Measurements from ENCODE around the gene NMRK2. TPM values are rescaled to one million over a fixed set of nuclear protein-coding genes. Genes with fewer than 3 reads are reported as not detected.
A peak's percentile ranks its signal among the peaks of the same experiment; 100 is the strongest.

The NMRK2 gene
- total and polyA plus RNA-seq, 2 of the 13 experiments (the other 11 are each of a cell fraction or from before 2014, with no cell fraction given), result not detected

DNA sequence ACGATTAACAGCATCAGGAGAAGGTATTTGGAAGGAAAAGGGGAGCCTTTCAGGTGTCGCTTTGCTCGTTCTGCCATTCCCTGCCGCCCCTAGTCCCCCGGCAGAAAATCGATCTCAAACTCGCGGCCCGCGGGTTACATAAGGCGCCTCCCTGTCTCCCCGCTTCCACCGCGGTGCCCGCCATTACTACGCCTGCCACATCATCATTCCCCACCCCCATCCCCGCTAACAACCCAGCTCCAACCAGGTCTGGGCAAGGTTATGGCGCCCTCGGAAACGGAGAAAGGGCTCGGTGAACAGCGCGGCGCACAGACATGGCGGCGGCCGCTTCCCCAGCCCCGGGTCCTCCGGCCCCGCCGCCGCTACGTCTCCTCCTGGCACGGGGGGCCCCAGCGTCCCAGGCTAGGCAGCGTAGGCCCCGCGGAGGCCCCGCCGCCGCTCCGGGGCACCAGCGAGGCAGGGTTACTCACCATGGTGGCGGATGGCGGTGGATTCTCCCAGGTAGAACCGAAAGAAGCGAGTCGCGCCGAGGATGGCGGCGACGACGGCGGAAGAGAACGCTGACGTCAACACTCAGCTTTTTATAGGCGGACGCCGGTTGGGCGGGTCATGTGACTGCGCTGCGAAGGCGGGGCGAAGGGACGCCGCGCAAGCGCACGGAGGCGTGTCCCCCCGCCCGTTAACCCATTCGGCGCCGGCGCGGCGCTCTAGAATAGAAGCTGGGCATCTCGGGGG lies 52.2 kb downstream of the NMRK2 start, which contains the start of gene EEF2 (continued):
- TF ChIP-seq, protein P1, sequence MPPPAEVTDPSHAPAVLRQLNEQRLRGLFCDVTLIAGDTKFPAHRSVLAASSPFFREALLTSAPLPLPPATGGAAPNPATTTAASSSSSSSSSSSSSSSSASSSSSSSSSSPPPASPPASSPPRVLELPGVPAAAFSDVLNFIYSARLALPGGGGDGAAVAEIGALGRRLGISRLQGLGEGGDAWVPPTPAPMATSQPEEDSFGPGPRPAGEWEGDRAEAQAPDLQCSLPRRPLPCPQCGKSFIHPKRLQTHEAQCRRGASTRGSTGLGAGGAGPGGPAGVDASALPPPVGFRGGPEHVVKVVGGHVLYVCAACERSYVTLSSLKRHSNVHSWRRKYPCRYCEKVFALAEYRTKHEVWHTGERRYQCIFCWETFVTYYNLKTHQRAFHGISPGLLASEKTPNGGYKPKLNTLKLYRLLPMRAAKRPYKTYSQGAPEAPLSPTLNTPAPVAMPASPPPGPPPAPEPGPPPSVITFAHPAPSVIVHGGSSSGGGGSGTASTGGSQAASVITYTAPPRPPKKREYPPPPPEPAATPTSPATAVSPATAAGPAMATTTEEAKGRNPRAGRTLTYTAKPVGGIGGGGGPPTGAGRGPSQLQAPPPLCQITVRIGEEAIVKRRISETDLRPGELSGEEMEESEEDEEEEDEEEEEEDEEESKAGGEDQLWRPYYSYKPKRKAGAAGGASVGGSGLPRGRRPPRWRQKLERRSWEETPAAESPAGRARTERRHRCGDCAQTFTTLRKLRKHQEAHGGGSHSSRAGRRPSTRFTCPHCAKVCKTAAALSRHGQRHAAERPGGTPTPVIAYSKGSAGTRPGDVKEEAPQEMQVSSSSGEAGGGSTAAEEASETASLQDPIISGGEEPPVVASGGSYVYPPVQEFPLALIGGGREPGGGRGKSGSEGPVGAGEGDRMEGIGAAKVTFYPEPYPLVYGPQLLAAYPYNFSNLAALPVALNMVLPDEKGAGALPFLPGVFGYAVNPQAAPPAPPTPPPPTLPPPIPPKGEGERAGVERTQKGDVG (CRISPR knock-in tag; IDR thresholded peaks at IDR 0.05; ENCODE audit: borderline replicate concordance), result peak; percentile 41; the same call in 1 of the 2 replicates
- peak; percentile 46; the same call in 1 of the 2 replicates for TF ChIP-seq ZNF343 (CRISPR knock-in tag; IDR thresholded peaks at IDR 0.05)
- TF ChIP-seq ZSCAN29 (CRISPR knock-in tag; conservative IDR thresholded peaks at IDR 0.05), result 0 out of 2 replicates have a peak, but pooled peaks have one; percentile 49
- TF ChIP-seq, protein P2, sequence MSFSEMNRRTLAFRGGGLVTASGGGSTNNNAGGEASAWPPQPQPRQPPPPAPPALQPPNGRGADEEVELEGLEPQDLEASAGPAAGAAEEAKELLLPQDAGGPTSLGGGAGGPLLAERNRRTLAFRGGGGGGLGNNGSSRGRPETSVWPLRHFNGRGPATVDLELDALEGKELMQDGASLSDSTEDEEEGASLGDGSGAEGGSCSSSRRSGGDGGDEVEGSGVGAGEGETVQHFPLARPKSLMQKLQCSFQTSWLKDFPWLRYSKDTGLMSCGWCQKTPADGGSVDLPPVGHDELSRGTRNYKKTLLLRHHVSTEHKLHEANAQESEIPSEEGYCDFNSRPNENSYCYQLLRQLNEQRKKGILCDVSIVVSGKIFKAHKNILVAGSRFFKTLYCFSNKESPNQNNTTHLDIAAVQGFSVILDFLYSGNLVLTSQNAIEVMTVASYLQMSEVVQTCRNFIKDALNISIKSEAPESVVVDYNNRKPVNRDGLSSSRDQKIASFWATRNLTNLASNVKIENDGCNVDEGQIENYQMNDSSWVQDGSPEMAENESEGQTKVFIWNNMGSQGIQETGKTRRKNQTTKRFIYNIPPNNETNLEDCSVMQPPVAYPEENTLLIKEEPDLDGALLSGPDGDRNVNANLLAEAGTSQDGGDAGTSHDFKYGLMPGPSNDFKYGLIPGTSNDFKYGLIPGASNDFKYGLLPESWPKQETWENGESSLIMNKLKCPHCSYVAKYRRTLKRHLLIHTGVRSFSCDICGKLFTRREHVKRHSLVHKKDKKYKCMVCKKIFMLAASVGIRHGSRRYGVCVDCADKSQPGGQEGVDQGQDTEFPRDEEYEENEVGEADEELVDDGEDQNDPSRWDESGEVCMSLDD (CRISPR knock-in tag; IDR thresholded peaks at IDR 0.05; ENCODE audit: borderline replicate concordance), result no peak
- TF ChIP-seq ZNF124 (CRISPR knock-in tag; IDR thresholded peaks at IDR 0.05), result no peak
- TF ChIP-seq SIX4 (CRISPR knock-in tag; IDR thresholded peaks at IDR 0.05), result no peak
- TF ChIP-seq ZNF382 (CRISPR knock-in tag; IDR thresholded peaks at IDR 0.05; ENCODE audit: borderline replicate concordance), result no peak
- no peak for TF ChIP-seq FOXA1 (IDR thresholded peaks at IDR 0.05)
- TF ChIP-seq FOXA1 (CRISPR knock-in tag; IDR thresholded peaks at IDR 0.05), result no peak
- TF ChIP-seq, protein P3, sequence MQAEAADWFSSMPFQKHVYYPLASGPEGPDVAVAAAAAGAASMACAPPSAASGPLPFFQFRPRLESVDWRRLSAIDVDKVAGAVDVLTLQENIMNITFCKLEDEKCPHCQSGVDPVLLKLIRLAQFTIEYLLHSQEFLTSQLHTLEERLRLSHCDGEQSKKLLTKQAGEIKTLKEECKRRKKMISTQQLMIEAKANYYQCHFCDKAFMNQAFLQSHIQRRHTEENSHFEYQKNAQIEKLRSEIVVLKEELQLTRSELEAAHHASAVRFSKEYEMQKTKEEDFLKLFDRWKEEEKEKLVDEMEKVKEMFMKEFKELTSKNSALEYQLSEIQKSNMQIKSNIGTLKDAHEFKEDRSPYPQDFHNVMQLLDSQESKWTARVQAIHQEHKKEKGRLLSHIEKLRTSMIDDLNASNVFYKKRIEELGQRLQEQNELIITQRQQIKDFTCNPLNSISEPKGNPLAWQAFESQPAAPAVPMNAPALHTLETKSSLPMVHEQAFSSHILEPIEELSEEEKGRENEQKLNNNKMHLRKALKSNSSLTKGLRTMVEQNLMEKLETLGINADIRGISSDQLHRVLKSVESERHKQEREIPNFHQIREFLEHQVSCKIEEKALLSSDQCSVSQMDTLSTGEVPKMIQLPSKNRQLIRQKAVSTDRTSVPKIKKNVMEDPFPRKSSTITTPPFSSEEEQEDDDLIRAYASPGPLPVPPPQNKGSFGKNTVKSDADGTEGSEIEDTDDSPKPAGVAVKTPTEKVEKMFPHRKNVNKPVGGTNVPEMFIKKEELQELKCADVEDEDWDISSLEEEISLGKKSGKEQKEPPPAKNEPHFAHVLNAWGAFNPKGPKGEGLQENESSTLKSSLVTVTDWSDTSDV (CRISPR knock-in tag; IDR thresholded peaks at IDR 0.05), result peak; percentile 94; the same call in 1 of the 2 replicates
- TF ChIP-seq NR2C2 (CRISPR knock-in tag; IDR thresholded peaks at IDR 0.05; ENCODE audit: borderline replicate concordance), result no peak
- TF ChIP-seq, protein P4, sequence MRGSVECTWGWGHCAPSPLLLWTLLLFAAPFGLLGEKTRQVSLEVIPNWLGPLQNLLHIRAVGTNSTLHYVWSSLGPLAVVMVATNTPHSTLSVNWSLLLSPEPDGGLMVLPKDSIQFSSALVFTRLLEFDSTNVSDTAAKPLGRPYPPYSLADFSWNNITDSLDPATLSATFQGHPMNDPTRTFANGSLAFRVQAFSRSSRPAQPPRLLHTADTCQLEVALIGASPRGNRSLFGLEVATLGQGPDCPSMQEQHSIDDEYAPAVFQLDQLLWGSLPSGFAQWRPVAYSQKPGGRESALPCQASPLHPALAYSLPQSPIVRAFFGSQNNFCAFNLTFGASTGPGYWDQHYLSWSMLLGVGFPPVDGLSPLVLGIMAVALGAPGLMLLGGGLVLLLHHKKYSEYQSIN (CRISPR knock-in tag; IDR thresholded peaks at IDR 0.05; ENCODE audit: borderline replicate concordance), result no peak
- peak; percentile 90 for TF ChIP-seq KDM2A (CRISPR knock-in tag; IDR thresholded peaks at IDR 0.05; ENCODE audit: borderline replicate concordance, low read depth)
- TF ChIP-seq ZNF580 (CRISPR knock-in tag; IDR thresholded peaks at IDR 0.05; ENCODE audit: borderline replicate concordance, low read depth), result peak; percentile 90; the same call in 1 of the 2 replicates
- TF ChIP-seq ZNF615 (CRISPR knock-in tag; IDR thresholded peaks at IDR 0.05; ENCODE audit: borderline replicate concordance), result 0 out of 2 replicates have a peak, but pooled peaks have one; percentile 19
- peak; percentile 93 to 97 for TF ChIP-seq MAFK (conservative IDR thresholded peaks at IDR 0.05 in 1 of 2, IDR thresholded peaks at IDR 0.05 in 1 of 2; ENCODE audit: low read length in 2 of 2)
- peak; percentile 79 for TF ChIP-seq JUN (CRISPR knock-in tag; IDR thresholded peaks at IDR 0.05)
- TF ChIP-seq PTBP1 (IDR thresholded peaks at IDR 0.05; ENCODE audit: low read depth, low read length, poor library complexity, severe bottlenecking), result peak; percentile 35
